Stimulated activated effector memory CD8-positive, alpha-beta T cell treated with anti-CD3 and anti-CD28 coated beads, Interleukin-12 subunit alpha, Interleukin-12 subunit beta, amount 100 ng/mL, for 72 hours (primary cell): ENCODE results near the gene ASB1.
"Not testable (repeated sequence)": the region's sequence is repeated elsewhere in the genome, so short reads cannot be mapped to it uniquely, and the experiment has no call there.

Experiments used
- ATAC-seq: fragments of 150-1000 bp; cut with Tn5 transposase; 2 replicates; pipeline ENCODE4 v1.10.0; 2021
- DNase-seq, 2 donors: peaks; one replicate each; pipeline ENCODE4 v3.0.0; 2021 to 2022; ENCODE audit warnings: low spot score in 2 of 2
- H3K27ac Mint-ChIP-seq: one replicate; pipeline ENCODE4 v1.8.0; 2022; ENCODE audit warnings: mild to moderate bottlenecking, mixed read lengths
- H3K36me3 Mint-ChIP-seq: one replicate; pipeline ENCODE4 v1.8.0; 2022; ENCODE audit warnings: mild to moderate bottlenecking, mixed read lengths
- H3K4me1 Mint-ChIP-seq: one replicate; pipeline ENCODE4 v1.8.0; 2022; ENCODE audit warnings: mixed read lengths
- H3K4me3 Mint-ChIP-seq: one replicate; pipeline ENCODE4 v1.8.0; 2022; ENCODE audit warnings: mild to moderate bottlenecking, mixed read lengths
- H3K9me3 Mint-ChIP-seq: one replicate; pipeline ENCODE4 v1.8.0; 2022; ENCODE audit warnings: mixed read lengths

Gene ASB1

GRCh38 chr2:238442257-238442656 is 15.5 kb downstream of the ASB1 start:
- peaks cover 98% of the 10 kb centered on the region for H3K36me3 Mint-ChIP-seq
- H3K9me3 Mint-ChIP-seq, DNase-seq, ATAC-seq, H3K4me3 Mint-ChIP-seq: not testable (repeated sequence)
- peaks cover 33% of the 10 kb centered on the region for H3K4me1 Mint-ChIP-seq
- peak overlapping the region; percentile 30 for H3K27ac Mint-ChIP-seq

GRCh38 chr2:238444242-238444641 is 17.5 kb downstream of the ASB1 start:
- DNase-seq: no peak
- Mint-ChIP-seq H3K4me3 (no peak overlapping the region), H3K27ac (peak overlapping the region; percentile 43), H3K4me1 (peaks cover 28% of the 10 kb centered on the region), H3K9me3 (no peaks in the 10 kb centered on the region), H3K36me3 (peaks cover 98% of the 10 kb centered on the region)
- ATAC-seq: no peak

GRCh38 chr2:238445409-238446190 is 18.9 kb downstream of the ASB1 start:
- ATAC-seq (no peak), DNase-seq (no peak)
- H3K4me3 Mint-ChIP-seq: no peak overlapping the region
- H3K36me3 Mint-ChIP-seq: peaks cover 97% of the 10 kb centered on the region
- no peak overlapping the region for H3K27ac Mint-ChIP-seq
- no peaks in the 10 kb centered on the region for H3K9me3 Mint-ChIP-seq
- peaks cover 16% of the 10 kb centered on the region for H3K4me1 Mint-ChIP-seq

- ATAC-seq: no peak
- H3K36me3 Mint-ChIP-seq: peaks cover 97% of the 10 kb centered on the region
- no peak overlapping the region for H3K4me3 Mint-ChIP-seq
Observed at GRCh38 chr2:238446371-238446770, 19.6 kb downstream of the ASB1 start.

GRCh38 chr2:238448031-238448955 is 21.6 kb downstream of the ASB1 start:
- Mint-ChIP-seq H3K4me3 (no peak overlapping the region), H3K27ac (peak overlapping the region; percentile 77), H3K9me3 (no peaks in the 10 kb centered on the region), H3K4me1 (peaks cover 5% of the 10 kb centered on the region), H3K36me3 (peaks cover 92% of the 10 kb centered on the region)
- ATAC-seq (no peak), DNase-seq (peak in 1 of 2 donors; percentile 44)

More at GRCh38 chr2:238446371-238446770, 19.6 kb downstream of the ASB1 start:
- DNase-seq: no peak
- Mint-ChIP-seq H3K27ac (no peak overlapping the region), H3K4me1 (peaks cover 9% of the 10 kb centered on the region), H3K9me3 (no peaks in the 10 kb centered on the region)

- no peak overlapping the region for H3K27ac Mint-ChIP-seq
- no peak overlapping the region for H3K4me3 Mint-ChIP-seq
- H3K9me3 Mint-ChIP-seq: no peaks in the 10 kb centered on the region
- ATAC-seq: no peak
- DNase-seq: peak in 1 of 2 donors; percentile 40
- H3K36me3 Mint-ChIP-seq: peaks cover 82% of the 10 kb centered on the region
- H3K4me1 Mint-ChIP-seq: peaks cover 5% of the 10 kb centered on the region
Observed at GRCh38 chr2:238449241-238449640, 22.5 kb downstream of the ASB1 start.

- Mint-ChIP-seq H3K4me3 (no peak overlapping the region), H3K27ac (peak overlapping the region; percentile 17), H3K9me3 (no peaks in the 10 kb centered on the region), H3K36me3 (peaks cover 75% of the 10 kb centered on the region), H3K4me1 (peaks cover 5% of the 10 kb centered on the region)
- peak in 1 of 2 donors; percentile 29 for DNase-seq
- no peak for ATAC-seq
Observed at GRCh38 chr2:238449909-238450417, 23.2 kb downstream of the ASB1 start.

GRCh38 chr2:238450440-238450861 is 23.7 kb downstream of the ASB1 start:
- Mint-ChIP-seq H3K4me3 (no peak overlapping the region), H3K27ac (no peak overlapping the region), H3K9me3 (peaks cover 3% of the 10 kb centered on the region), H3K4me1 (peaks cover 5% of the 10 kb centered on the region), H3K36me3 (peaks cover 70% of the 10 kb centered on the region)
- peak in 1 of 2 donors; percentile 35 for DNase-seq
- no peak for ATAC-seq

GRCh38 chr2:238453842-238454241 is 27.1 kb downstream of the ASB1 start:
- H3K27ac Mint-ChIP-seq: no peak overlapping the region
- no peaks in the 10 kb centered on the region for H3K4me1 Mint-ChIP-seq

GRCh38 chr2:238456449-238456848 is 29.7 kb downstream of the ASB1 start:
- no peak for DNase-seq
- Mint-ChIP-seq H3K4me1 (no peaks in the 10 kb centered on the region), H3K36me3 (peaks cover 11% of the 10 kb centered on the region), H3K9me3 (peaks cover 9% of the 10 kb centered on the region), H3K4me3 (no peak overlapping the region), H3K27ac (no peak overlapping the region)
- ATAC-seq: no peak

More at GRCh38 chr2:238453842-238454241, 27.1 kb downstream of the ASB1 start:
- Mint-ChIP-seq H3K36me3 (peaks cover 36% of the 10 kb centered on the region), H3K9me3 (peaks cover 9% of the 10 kb centered on the region), H3K4me3 (no peak overlapping the region)
- no peak for ATAC-seq
- DNase-seq: peak in 1 of 2 donors; percentile 23

GRCh38 chr2:238456970-238457926 is 30.5 kb downstream of the ASB1 start:
- H3K9me3 Mint-ChIP-seq: peaks cover 9% of the 10 kb centered on the region
- peaks cover 5% of the 10 kb centered on the region for H3K36me3 Mint-ChIP-seq
- no peak overlapping the region for H3K4me3 Mint-ChIP-seq
- no peaks in the 10 kb centered on the region for H3K4me1 Mint-ChIP-seq
- DNase-seq: no peak
- no peak for ATAC-seq
- H3K27ac Mint-ChIP-seq: no peak overlapping the region

GRCh38 chr2:238457927-238458324 is 31.2 kb downstream of the ASB1 start:
- H3K36me3 Mint-ChIP-seq: no peaks in the 10 kb centered on the region
- ATAC-seq (no peak), DNase-seq (no peak)
- H3K9me3 Mint-ChIP-seq: peaks cover 9% of the 10 kb centered on the region
- no peak overlapping the region for H3K4me3 Mint-ChIP-seq
- no peak overlapping the region for H3K27ac Mint-ChIP-seq
- no peaks in the 10 kb centered on the region for H3K4me1 Mint-ChIP-seq

- no peaks in the 10 kb centered on the region for H3K4me1 Mint-ChIP-seq
- no peak overlapping the region for H3K27ac Mint-ChIP-seq
- no peak overlapping the region for H3K4me3 Mint-ChIP-seq
- H3K36me3 Mint-ChIP-seq: no peaks in the 10 kb centered on the region
- peaks cover 9% of the 10 kb centered on the region for H3K9me3 Mint-ChIP-seq
- peak; percentile 5 for ATAC-seq
- no peak for DNase-seq
Observed at GRCh38 chr2:238458651-238459050, 31.9 kb downstream of the ASB1 start.

GRCh38 chr2:238459081-238459629 is 32.4 kb downstream of the ASB1 start:
- Mint-ChIP-seq H3K9me3 (peaks cover 9% of the 10 kb centered on the region), H3K36me3 (no peaks in the 10 kb centered on the region), H3K4me3 (no peak overlapping the region), H3K27ac (no peak overlapping the region), H3K4me1 (no peaks in the 10 kb centered on the region)
- ATAC-seq (no peak), DNase-seq (no peak)
